ENCODE measurements around the gene STX18.

Gene STX18

DNA sequence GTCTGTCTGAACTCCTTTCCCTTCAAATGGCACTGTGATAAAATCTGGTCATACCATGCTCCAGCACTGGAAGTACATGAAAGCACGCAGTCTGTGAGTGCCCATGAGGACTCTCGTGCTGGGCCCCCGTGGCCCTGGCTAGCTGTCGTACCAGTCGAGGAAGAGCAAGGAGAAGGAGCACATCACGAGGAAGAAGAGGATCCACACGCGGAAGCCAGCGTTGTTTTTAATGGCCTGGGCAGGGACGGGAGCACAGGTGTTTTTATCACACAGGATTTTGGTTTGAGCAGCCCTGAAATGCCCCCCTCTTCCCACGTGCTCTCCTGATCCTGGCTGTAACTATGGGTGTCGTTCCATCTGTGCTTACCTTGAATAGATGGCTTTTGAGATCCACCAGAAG is 122.0 kb downstream of the STX18 start:
- H3K9me3 ChIP-seq (replicated peaks; ENCODE audit: insufficient read depth, low read length): no peaks in the 10 kb centered on the region
- no peaks in the 10 kb centered on the region for H3K9me2 ChIP-seq (replicated peaks; ENCODE audit: insufficient read depth, low read length)
- no peaks in the 10 kb centered on the region for H3K4me1 ChIP-seq (ENCODE audit: low read length)
- H2AFZ ChIP-seq (ENCODE audit: low read length): no peak overlapping the region
- H3F3A ChIP-seq (ENCODE audit: insufficient read depth, low read length): no peaks in the 10 kb centered on the region
- no peak overlapping the region for H3K4me2 ChIP-seq (ENCODE audit: low read depth, low read length)
- peaks cover 5% of the 10 kb centered on the region for H3K36me3 ChIP-seq (replicated peaks; ENCODE audit: insufficient read depth, low read length)
- H3K79me2 ChIP-seq (ENCODE audit: low read length): no peaks in the 10 kb centered on the region
- no peak overlapping the region for H3K4me3 ChIP-seq (ENCODE audit: low read length)
- no peak overlapping the region for H3K9ac ChIP-seq (ENCODE audit: low read length)
- no peaks in the 10 kb centered on the region for H4K20me1 ChIP-seq (ENCODE audit: insufficient read depth, low read length)
- DNase-seq: no peak
- no peak overlapping the region for H3K27ac ChIP-seq (ENCODE audit: low read length)
- no peaks in the 10 kb centered on the region for H3K27me3 ChIP-seq (replicated peaks; ENCODE audit: insufficient read depth, low read length)
- no peak for TF ChIP-seq EZH2 (optimal IDR thresholded peaks at IDR 0.05; ENCODE audit: low read depth, low read length)
- TF ChIP-seq, protein P1, sequence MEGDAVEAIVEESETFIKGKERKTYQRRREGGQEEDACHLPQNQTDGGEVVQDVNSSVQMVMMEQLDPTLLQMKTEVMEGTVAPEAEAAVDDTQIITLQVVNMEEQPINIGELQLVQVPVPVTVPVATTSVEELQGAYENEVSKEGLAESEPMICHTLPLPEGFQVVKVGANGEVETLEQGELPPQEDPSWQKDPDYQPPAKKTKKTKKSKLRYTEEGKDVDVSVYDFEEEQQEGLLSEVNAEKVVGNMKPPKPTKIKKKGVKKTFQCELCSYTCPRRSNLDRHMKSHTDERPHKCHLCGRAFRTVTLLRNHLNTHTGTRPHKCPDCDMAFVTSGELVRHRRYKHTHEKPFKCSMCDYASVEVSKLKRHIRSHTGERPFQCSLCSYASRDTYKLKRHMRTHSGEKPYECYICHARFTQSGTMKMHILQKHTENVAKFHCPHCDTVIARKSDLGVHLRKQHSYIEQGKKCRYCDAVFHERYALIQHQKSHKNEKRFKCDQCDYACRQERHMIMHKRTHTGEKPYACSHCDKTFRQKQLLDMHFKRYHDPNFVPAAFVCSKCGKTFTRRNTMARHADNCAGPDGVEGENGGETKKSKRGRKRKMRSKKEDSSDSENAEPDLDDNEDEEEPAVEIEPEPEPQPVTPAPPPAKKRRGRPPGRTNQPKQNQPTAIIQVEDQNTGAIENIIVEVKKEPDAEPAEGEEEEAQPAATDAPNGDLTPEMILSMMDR (IDR thresholded peaks at IDR 0.05; ENCODE audit: low read length): no peak
- TF ChIP-seq EZH2phosphoT487 (IDR thresholded peaks at IDR 0.05; ENCODE audit: low read length): no peak

DNA sequence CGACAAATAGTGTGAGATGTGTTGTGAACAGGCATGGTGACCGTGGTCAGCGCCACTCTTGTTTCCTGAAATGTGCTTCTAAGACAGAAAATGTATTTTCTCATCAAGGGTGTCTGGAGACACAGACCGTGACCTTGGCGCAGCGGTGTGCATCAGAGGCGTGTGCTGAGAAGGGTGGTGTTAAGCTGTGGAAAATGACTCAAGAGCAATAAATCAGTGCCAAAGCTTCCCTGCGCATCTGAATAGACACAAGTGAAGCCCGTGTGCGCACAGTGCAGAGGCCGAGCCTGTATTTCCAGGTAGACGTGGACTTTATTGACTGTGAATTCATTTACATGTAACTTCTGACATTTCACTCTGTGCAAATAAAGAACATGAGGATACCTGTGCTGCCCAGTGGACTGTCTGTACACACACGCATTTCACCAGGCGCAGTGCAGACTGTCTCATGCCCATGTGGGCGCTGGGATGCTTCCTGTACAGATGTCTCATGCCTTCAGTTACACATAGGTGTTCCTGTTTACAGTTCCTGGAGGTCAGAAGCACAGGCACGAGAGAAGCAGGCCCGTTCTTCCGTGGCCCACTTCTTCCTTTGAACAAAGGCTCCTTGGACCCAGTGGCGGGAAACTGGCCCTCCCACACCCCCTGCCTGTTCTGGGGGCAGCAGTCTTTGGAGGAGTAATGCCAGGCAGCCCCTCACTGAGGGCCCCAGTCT is 123.0 kb downstream of the STX18 start:
- H3K4me1 ChIP-seq (ENCODE audit: low read length): no peaks in the 10 kb centered on the region
- H3K9me2 ChIP-seq (replicated peaks; ENCODE audit: insufficient read depth, low read length): no peaks in the 10 kb centered on the region
- no peak overlapping the region for H3K4me3 ChIP-seq (ENCODE audit: low read length)
- H3K4me2 ChIP-seq (ENCODE audit: low read depth, low read length): no peak overlapping the region
- TF ChIP-seq, protein P1 (IDR thresholded peaks at IDR 0.05; ENCODE audit: low read length): no peak
- TF ChIP-seq EZH2phosphoT487 (IDR thresholded peaks at IDR 0.05; ENCODE audit: low read length) (no peak), EZH2 (optimal IDR thresholded peaks at IDR 0.05; ENCODE audit: low read depth, low read length) (no peak)
- no peaks in the 10 kb centered on the region for H3K27me3 ChIP-seq (replicated peaks; ENCODE audit: insufficient read depth, low read length)
- no peaks in the 10 kb centered on the region for H4K20me1 ChIP-seq (ENCODE audit: insufficient read depth, low read length)
- no peak overlapping the region for H2AFZ ChIP-seq (ENCODE audit: low read length)
- no peak overlapping the region for H3K9ac ChIP-seq (ENCODE audit: low read length)
- no peaks in the 10 kb centered on the region for H3F3A ChIP-seq (ENCODE audit: insufficient read depth, low read length)
- H3K27ac ChIP-seq (ENCODE audit: low read length): no peak overlapping the region
- no peaks in the 10 kb centered on the region for H3K79me2 ChIP-seq (ENCODE audit: low read length)
- peaks cover 5% of the 10 kb centered on the region for H3K36me3 ChIP-seq (replicated peaks; ENCODE audit: insufficient read depth, low read length)
- no peak for DNase-seq
- H3K9me3 ChIP-seq (replicated peaks; ENCODE audit: insufficient read depth, low read length): no peaks in the 10 kb centered on the region

DNA sequence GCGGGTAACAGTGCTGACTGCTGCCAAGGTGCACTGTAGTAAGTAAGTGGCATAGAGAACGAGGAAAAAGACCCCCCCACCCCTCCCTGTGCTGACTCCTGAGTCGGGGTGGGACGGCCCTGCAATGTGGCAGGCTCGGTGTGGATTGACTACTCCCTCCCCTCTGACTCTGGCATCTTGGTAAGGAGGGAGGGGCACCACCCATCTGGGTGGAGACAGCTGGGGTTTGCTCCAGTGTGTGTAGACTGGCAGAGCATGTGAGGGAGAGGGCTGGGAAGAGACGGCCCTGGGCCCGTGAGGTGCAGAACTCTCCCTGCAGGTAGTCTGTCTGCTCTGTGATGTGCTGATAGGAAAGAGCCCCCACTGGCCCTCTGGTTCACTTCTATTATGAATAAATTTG is 124.0 kb downstream of the STX18 start:
- no peak for TF ChIP-seq EZH2phosphoT487 (IDR thresholded peaks at IDR 0.05; ENCODE audit: low read length)
- no peak for TF ChIP-seq EZH2 (optimal IDR thresholded peaks at IDR 0.05; ENCODE audit: low read depth, low read length)
- TF ChIP-seq, protein P1 (IDR thresholded peaks at IDR 0.05; ENCODE audit: low read length): no peak
- no peak overlapping the region for H3K27ac ChIP-seq (ENCODE audit: low read length)
- H3K9me3 ChIP-seq (replicated peaks; ENCODE audit: insufficient read depth, low read length): no peaks in the 10 kb centered on the region
- no peak overlapping the region for H2AFZ ChIP-seq (ENCODE audit: low read length)
- no peak overlapping the region for H3K9ac ChIP-seq (ENCODE audit: low read length)
- H3F3A ChIP-seq (ENCODE audit: insufficient read depth, low read length): no peaks in the 10 kb centered on the region
- no peak overlapping the region for H3K4me2 ChIP-seq (ENCODE audit: low read depth, low read length)
- no peak overlapping the region for H3K4me3 ChIP-seq (ENCODE audit: low read length)
- DNase-seq: no peak
- H3K79me2 ChIP-seq (ENCODE audit: low read length): no peaks in the 10 kb centered on the region
- no peaks in the 10 kb centered on the region for H3K9me2 ChIP-seq (replicated peaks; ENCODE audit: insufficient read depth, low read length)
- H4K20me1 ChIP-seq (ENCODE audit: insufficient read depth, low read length): no peaks in the 10 kb centered on the region
- no peaks in the 10 kb centered on the region for H3K27me3 ChIP-seq (replicated peaks; ENCODE audit: insufficient read depth, low read length)
- peaks cover 5% of the 10 kb centered on the region for H3K36me3 ChIP-seq (replicated peaks; ENCODE audit: insufficient read depth, low read length)
- H3K4me1 ChIP-seq (ENCODE audit: low read length): no peaks in the 10 kb centered on the region
